SK-N-SH (cell line): ENCODE data around the gene MX2. TPM values are rescaled to one million over a fixed set of nuclear protein-coding genes. Genes with fewer than 3 reads are reported as not detected.

Experiments
- CTCF ChIA-PET: fragments of 300-600, 350-600 bp; formaldehyde crosslinking; extraction: SDS; loops from one replicate; lab custom pipeline; 2021; lab: Yijun Ruan, JAX
- POLR2A ChIA-PET: fragments of 350-600 bp; sonication (Branson Sonifier 250); formaldehyde crosslinking; extraction: SDS; loops from one replicate; lab custom pipeline; 2020; ENCODE audit warnings: antibody characterized with exemption, inconsistent platforms; lab: Yijun Ruan, JAX
- DNase-seq: peaks from one replicate; pipeline ENCODE4 v3.0.0; 2012
- H2AFZ ChIP-seq: fragments of 200-600 bp; sonication (generic); 2 replicates; pipeline ENCODE4 v1.8.1; 2016; ENCODE audit warnings: antibody characterized with exemption, mild to moderate bottlenecking, low read depth
- H3F3A ChIP-seq: fragments of 200-600 bp; sonication (generic); replicated peaks from 2 replicates; pipeline ENCODE3; 2016; ENCODE audit warnings: antibody characterized with exemption, mild to moderate bottlenecking; ENCODE audit not compliant: insufficient read depth
- H3K27ac ChIP-seq, 2 experiments: fragments of 200-500 bp in 1 of 2; fragments of 200-600 bp in 1 of 2; sonication (Bioruptor generic) in 1 of 2; sonication (generic), shearing (Covaris generic) in 1 of 2; 2 replicates each; pipeline versions ENCODE4 v1.5.1 to v1.6.1; 2014 to 2016; ENCODE audit warnings: low read depth in 2 of 2, inconsistent platforms in 1 of 2, low read length in 1 of 2, mild to moderate bottlenecking in 1 of 2, mixed read lengths in 1 of 2
- H3K27me3 ChIP-seq: fragments of 200-600 bp; sonication (generic), shearing (Covaris generic); 2 replicates; pipeline ENCODE4 v1.6.1; 2016; ENCODE audit warnings: mixed run types; ENCODE audit not compliant: insufficient read depth
- H3K36me3 ChIP-seq, 2 experiments: fragments of 200-500 bp in 1 of 2; fragments of 200-600 bp in 1 of 2; sonication (Bioruptor generic) in 1 of 2; sonication (generic) in 1 of 2; replicated peaks in 1 of 2; 2 replicates each; pipeline versions ENCODE3 to v1.5.1; 2014 to 2016; ENCODE audit warnings: low read length in 1 of 2, mild to moderate bottlenecking in 1 of 2; ENCODE audit not compliant: insufficient read depth in 2 of 2, control insufficient read depth in 1 of 2
- H3K4me1 ChIP-seq, 2 experiments: fragments of 200-500 bp in 1 of 2; fragments of 200-600 bp in 1 of 2; sonication (Bioruptor generic) in 1 of 2; sonication (generic), shearing (Covaris generic) in 1 of 2; 2 replicates each; pipeline versions ENCODE4 v1.5.1 to v1.6.1; 2014 to 2016; ENCODE audit warnings: low read depth in 1 of 2, low read length in 1 of 2, mixed run types in 1 of 2; ENCODE audit not compliant: insufficient read depth in 2 of 2, control insufficient read depth in 1 of 2
- H3K4me2 ChIP-seq: fragments of 200-600 bp; sonication (generic), shearing (Covaris generic); 2 replicates; pipeline ENCODE4 v1.6.1; 2017; ENCODE audit warnings: mixed run types
- H3K4me3 ChIP-seq, 2 experiments: fragments of 200-500 bp in 1 of 2; fragments of 200-600 bp in 1 of 2; sonication (Bioruptor generic) in 1 of 2; sonication (generic), shearing (Covaris generic) in 1 of 2; 2 replicates each; pipeline versions ENCODE4 v1.5.1 to v1.8.1; 2014 to 2016; ENCODE audit warnings: low read depth in 2 of 2, inconsistent platforms in 1 of 2, low read length in 1 of 2, mild to moderate bottlenecking in 1 of 2, mixed read lengths in 1 of 2, moderate library complexity in 1 of 2
- H3K79me2 ChIP-seq: fragments of 200-600 bp; sonication (generic); 2 replicates; pipeline ENCODE4 v1.8.1; 2017; ENCODE audit warnings: mild to moderate bottlenecking; ENCODE audit not compliant: insufficient read depth
- H3K9ac ChIP-seq: fragments of 200-600 bp; sonication (generic); 2 replicates; pipeline ENCODE4 v1.6.1; 2017; ENCODE audit warnings: mixed run types
- H3K9me2 ChIP-seq: fragments of 200-600 bp; sonication (generic); 2 replicates; pipeline ENCODE4 v1.6.1; 2017; ENCODE audit warnings: mixed run types
- H3K9me3 ChIP-seq: fragments of 200-600 bp; sonication (generic); 2 replicates; pipeline ENCODE4 v1.6.1; 2017; ENCODE audit warnings: mixed run types, mild to moderate bottlenecking, moderate library complexity
- H4K20me1 ChIP-seq: fragments of 200-600 bp; sonication (generic); 2 replicates; pipeline ENCODE4 v1.6.1; 2017; ENCODE audit warnings: mild to moderate bottlenecking, mixed run types; ENCODE audit not compliant: insufficient read depth
- FOSL2 ChIP-seq: IDR thresholded peaks from 2 replicates; pipeline ENCODE4 v1.4.0; 2012; ENCODE audit warnings: low read depth, mild to moderate bottlenecking, moderate library complexity, borderline replicate concordance
- GATA2 ChIP-seq: sonication (generic); formaldehyde crosslinking; IDR thresholded peaks from 2 replicates; pipeline ENCODE4 v1.5.0; 2020; ENCODE audit warnings: mild to moderate bottlenecking, missing genetic modification reagents
- IRF3 ChIP-seq: fragments of 150-350 bp; IDR thresholded peaks from 2 replicates; pipeline ENCODE4 v1.6.1; 2016; ENCODE audit warnings: mild to moderate bottlenecking, low read depth, low read length
- MAX ChIP-seq: IDR thresholded peaks from 2 replicates; pipeline ENCODE4 v1.4.0; 2012; ENCODE audit warnings: low read depth
- NFIC ChIP-seq: IDR thresholded peaks from 2 replicates; pipeline ENCODE4 v1.4.0; 2012; ENCODE audit warnings: borderline replicate concordance
- NRF1 ChIP-seq: IDR thresholded peaks from 2 replicates; pipeline ENCODE4 v1.6.1; 2012; ENCODE audit warnings: low read depth, mild to moderate bottlenecking, low read length
- RAD21 ChIP-seq: IDR thresholded peaks from 2 replicates; pipeline ENCODE4 v1.6.1; 2012; ENCODE audit warnings: mild to moderate bottlenecking, low read length
- RCOR1 ChIP-seq: fragments of 150-350 bp; IDR thresholded peaks from 2 replicates; pipeline ENCODE4 v1.6.1; 2017; ENCODE audit warnings: antibody characterized with exemption, low read length
- RFX5 ChIP-seq: IDR thresholded peaks from 2 replicates; pipeline ENCODE4 v1.6.1; 2012; ENCODE audit warnings: mild to moderate bottlenecking, improper control_type of control experiment, low read length
- SIN3A ChIP-seq: IDR thresholded peaks from 2 replicates; pipeline ENCODE4 v1.6.1; 2012; ENCODE audit warnings: low read depth, mild to moderate bottlenecking, low read length, moderate library complexity, borderline replicate concordance
- TAF1 ChIP-seq: IDR thresholded peaks from 2 replicates; pipeline ENCODE4 v1.6.1; 2012; ENCODE audit warnings: low read depth, mild to moderate bottlenecking, low read length, moderate library complexity, borderline replicate concordance
- USF2 ChIP-seq: fragments of 150-350 bp; IDR thresholded peaks from 2 replicates; pipeline ENCODE4 v1.6.1; 2017; ENCODE audit warnings: antibody characterized with exemption, low read length, low read depth, borderline replicate concordance
- YY1 ChIP-seq: IDR thresholded peaks from 2 replicates; pipeline ENCODE4 v1.4.0; 2012; ENCODE audit warnings: low read depth, mild to moderate bottlenecking
- WGBS: methylation state at CpG from one replicate; pipeline ENCODE4 v1.1.6; 2017; ENCODE audit warnings: low lambda C conversion rate; 5-methylcytosine and 5-hydroxymethylcytosine counted together
- polyA plus RNA-seq, 3 experiments: library from polyadenylated mRNA; depleted of rRNA; stranded (reverse); fragments of >200 nt; gene quantifications; 2 replicates each; pipeline ENCODE4 v1.2.3, GENCODE V29; 2012
- TF ChIP-seq, protein P1 (sequence below): IDR thresholded peaks from 2 replicates; pipeline ENCODE4 v1.6.1; 2012; ENCODE audit warnings: mild to moderate bottlenecking, low read depth, low read length, moderate library complexity
- TF ChIP-seq, protein P2 (sequence below): IDR thresholded peaks from 2 replicates; pipeline ENCODE4; 2012
- TF ChIP-seq, protein P3 (sequence below): fragments of 200-600 bp; sonication (generic); IDR thresholded peaks from 2 replicates; pipeline ENCODE4 v1.6.1; 2017; ENCODE audit warnings: antibody characterized with exemption, mild to moderate bottlenecking, moderate library complexity

MX2 gene
- polyA plus RNA-seq, 1 of the 3 experiments (the other 2 are of a cell fraction), result 0.08 TPM

- Histone ChIP-seq H2AFZ (no peak overlapping the region), H4K20me1 (no peaks in the 10 kb centered on the region), H3K9ac (no peak overlapping the region), H3K27me3 (no peaks in the 10 kb centered on the region), H3K79me2 (no peaks in the 10 kb centered on the region), H3K36me3 (no peaks in the 10 kb centered on the region), H3K4me3 (no peak overlapping the region), H3K9me2 (no peaks in the 10 kb centered on the region), H3K4me2 (no peak overlapping the region), H3K4me1 (no peaks in the 10 kb centered on the region; a peak in 1 of 4 replicates), H3F3A (peaks cover 4% of the 10 kb centered on the region), H3K9me3 (peaks cover 6% of the 10 kb centered on the region; the same call in 1 of the 2 replicates), H3K27ac (no peak overlapping the region)
- DNase-seq, result no peak
- CTCF ChIA-PET, result no interaction called here
- TF ChIP-seq, protein P1, sequence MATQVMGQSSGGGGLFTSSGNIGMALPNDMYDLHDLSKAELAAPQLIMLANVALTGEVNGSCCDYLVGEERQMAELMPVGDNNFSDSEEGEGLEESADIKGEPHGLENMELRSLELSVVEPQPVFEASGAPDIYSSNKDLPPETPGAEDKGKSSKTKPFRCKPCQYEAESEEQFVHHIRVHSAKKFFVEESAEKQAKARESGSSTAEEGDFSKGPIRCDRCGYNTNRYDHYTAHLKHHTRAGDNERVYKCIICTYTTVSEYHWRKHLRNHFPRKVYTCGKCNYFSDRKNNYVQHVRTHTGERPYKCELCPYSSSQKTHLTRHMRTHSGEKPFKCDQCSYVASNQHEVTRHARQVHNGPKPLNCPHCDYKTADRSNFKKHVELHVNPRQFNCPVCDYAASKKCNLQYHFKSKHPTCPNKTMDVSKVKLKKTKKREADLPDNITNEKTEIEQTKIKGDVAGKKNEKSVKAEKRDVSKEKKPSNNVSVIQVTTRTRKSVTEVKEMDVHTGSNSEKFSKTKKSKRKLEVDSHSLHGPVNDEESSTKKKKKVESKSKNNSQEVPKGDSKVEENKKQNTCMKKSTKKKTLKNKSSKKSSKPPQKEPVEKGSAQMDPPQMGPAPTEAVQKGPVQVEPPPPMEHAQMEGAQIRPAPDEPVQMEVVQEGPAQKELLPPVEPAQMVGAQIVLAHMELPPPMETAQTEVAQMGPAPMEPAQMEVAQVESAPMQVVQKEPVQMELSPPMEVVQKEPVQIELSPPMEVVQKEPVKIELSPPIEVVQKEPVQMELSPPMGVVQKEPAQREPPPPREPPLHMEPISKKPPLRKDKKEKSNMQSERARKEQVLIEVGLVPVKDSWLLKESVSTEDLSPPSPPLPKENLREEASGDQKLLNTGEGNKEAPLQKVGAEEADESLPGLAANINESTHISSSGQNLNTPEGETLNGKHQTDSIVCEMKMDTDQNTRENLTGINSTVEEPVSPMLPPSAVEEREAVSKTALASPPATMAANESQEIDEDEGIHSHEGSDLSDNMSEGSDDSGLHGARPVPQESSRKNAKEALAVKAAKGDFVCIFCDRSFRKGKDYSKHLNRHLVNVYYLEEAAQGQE, result no peak
- TF ChIP-seq SIN3A (no peak), RAD21 (no peak), RCOR1 (no peak), IRF3 (no peak), RFX5 (no peak), USF2 (no peak)
- 32% methylated on average over 2 of the region's 2 CpGs for WGBS
- POLR2A ChIA-PET, result no interaction called here
These were observed 75.9 kb downstream of the MX2 start for GRCh38 chr21:41437729-41438128.

GRCh38 chr21:41438425-41439113, 76.7 kb downstream of the MX2 start:
- H3K4me3 ChIP-seq, result no peak overlapping the region
- no peaks in the 10 kb centered on the region for H4K20me1 ChIP-seq
- H3K27ac ChIP-seq, result no peak overlapping the region
- CTCF ChIA-PET, result interaction anchor here (0.7 to 1.0 kb wide), 2 partner anchors 78 to 155 kb away, joined by 3 read pairs; no protein-coding TSS in a partner anchor
- peaks cover 4% of the 10 kb centered on the region for H3F3A ChIP-seq
- H3K4me2 ChIP-seq, result no peak overlapping the region
- POLR2A ChIA-PET, result no interaction called here
- no peaks in the 10 kb centered on the region for H3K79me2 ChIP-seq
- H3K9me3 ChIP-seq, result peaks cover 6% of the 10 kb centered on the region; the same call in 1 of the 2 replicates
- no peak overlapping the region for H2AFZ ChIP-seq
- no peak overlapping the region for H3K9ac ChIP-seq
- H3K27me3 ChIP-seq, result no peaks in the 10 kb centered on the region
- no peaks in the 10 kb centered on the region; a peak in 1 of 4 replicates for H3K4me1 ChIP-seq
- H3K9me2 ChIP-seq, result no peaks in the 10 kb centered on the region
- DNase-seq, result no peak
- H3K36me3 ChIP-seq, result no peaks in the 10 kb centered on the region
- WGBS, result 69% methylated on average over 11 of the region's 13 CpGs
- TF ChIP-seq, protein P2, sequence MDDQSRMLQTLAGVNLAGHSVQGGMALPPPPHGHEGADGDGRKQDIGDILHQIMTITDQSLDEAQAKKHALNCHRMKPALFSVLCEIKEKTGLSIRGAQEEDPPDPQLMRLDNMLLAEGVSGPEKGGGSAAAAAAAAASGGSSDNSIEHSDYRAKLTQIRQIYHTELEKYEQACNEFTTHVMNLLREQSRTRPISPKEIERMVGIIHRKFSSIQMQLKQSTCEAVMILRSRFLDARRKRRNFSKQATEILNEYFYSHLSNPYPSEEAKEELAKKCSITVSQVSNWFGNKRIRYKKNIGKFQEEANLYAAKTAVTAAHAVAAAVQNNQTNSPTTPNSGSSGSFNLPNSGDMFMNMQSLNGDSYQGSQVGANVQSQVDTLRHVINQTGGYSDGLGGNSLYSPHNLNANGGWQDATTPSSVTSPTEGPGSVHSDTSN, result no peak
- TF ChIP-seq YY1, result no peak
- no peak for TF ChIP-seq FOSL2
- TF ChIP-seq, protein P3, sequence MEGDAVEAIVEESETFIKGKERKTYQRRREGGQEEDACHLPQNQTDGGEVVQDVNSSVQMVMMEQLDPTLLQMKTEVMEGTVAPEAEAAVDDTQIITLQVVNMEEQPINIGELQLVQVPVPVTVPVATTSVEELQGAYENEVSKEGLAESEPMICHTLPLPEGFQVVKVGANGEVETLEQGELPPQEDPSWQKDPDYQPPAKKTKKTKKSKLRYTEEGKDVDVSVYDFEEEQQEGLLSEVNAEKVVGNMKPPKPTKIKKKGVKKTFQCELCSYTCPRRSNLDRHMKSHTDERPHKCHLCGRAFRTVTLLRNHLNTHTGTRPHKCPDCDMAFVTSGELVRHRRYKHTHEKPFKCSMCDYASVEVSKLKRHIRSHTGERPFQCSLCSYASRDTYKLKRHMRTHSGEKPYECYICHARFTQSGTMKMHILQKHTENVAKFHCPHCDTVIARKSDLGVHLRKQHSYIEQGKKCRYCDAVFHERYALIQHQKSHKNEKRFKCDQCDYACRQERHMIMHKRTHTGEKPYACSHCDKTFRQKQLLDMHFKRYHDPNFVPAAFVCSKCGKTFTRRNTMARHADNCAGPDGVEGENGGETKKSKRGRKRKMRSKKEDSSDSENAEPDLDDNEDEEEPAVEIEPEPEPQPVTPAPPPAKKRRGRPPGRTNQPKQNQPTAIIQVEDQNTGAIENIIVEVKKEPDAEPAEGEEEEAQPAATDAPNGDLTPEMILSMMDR, result no peak
- TF ChIP-seq GATA2 (CRISPR knock-in tag), result no peak
- no peak for TF ChIP-seq MAX
- no peak for TF ChIP-seq TAF1
- no peak for TF ChIP-seq NFIC
- no peak for TF ChIP-seq RCOR1
- no peak for TF ChIP-seq SIN3A
- no peak for TF ChIP-seq NRF1
